Inflammatory macrophage (primary cell): ENCODE data around the gene FBN2.

ENCODE experiments used
- DNase-seq, 2 donors: peaks; one replicate each; pipeline ENCODE4 v3.0.0-alpha.2; 2020 to 2022
- total RNA-seq, 18 experiments: gene quantifications; one replicate each; lab custom pipeline; 2026; ENCODE audit warnings: mixed read lengths in 6 of 18, inconsistent platforms in 2 of 18; lab: John Stamatoyannopoulos, UW

FBN2 gene
- 2.8 to 47.5 (median 10.0) reads per million in 18 experiments for total RNA-seq

GRCh38 chr5:128538000-128538249 is at the start of gene FBN2:
Gene FBN2, minus strand, starts transcription at chr5:128538245. Its CDS starts 642 bp downstream, at chr5:128537603.
- no peak for DNase-seq

- DNase-seq = no peak
These were observed 49.2 kb upstream of the FBN2 start for GRCh38 chr5:128587275-128587674.

DNA sequence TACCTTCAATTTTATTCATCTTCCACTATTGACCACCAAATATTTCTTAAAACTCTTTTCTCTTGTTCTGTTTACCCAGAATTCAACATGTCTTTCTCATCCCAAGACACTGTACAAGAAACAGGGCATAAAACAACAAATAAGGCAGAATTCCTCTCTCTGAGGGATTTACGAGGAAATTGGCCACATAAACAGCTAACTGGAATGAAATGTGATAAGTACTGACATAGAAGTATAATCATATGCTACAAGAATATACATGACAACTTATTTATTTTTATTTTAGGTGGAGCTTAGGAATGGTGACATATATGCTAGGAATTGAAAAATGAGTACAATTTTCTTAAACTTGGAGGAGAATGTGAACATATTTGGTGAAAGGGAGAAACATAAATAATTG is 48.8 kb upstream of the FBN2 start:
- DNase-seq = no peak

- DNase-seq = no peak
These were observed 41.6 kb upstream of the FBN2 start for GRCh38 chr5:128579639-128580038.

GRCh38 chr5:128579093-128579492 is 41.0 kb upstream of the FBN2 start:
- no peak for DNase-seq

DNA sequence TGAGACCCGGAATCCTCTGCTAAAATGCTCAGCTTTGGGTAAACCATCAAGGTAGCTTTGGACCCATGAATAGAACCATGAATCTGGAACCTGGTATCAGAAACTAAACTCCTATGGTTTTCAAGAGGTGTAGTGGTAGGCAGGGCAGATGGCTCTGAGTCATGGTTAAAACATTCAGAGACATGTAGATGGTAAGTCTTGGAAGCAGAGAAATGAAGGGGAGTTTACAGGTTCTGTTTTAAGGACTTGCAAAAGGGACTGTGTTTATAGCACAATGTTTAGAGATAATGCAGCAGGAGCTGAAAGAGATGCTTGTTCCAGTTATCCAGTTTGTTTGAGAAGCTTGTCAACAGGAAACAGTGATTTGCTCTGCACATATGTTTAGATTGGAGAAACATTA is 36.0 kb upstream of the FBN2 start:
- DNase-seq = no peak

GRCh38 chr5:128572930-128573319 is 34.9 kb upstream of the FBN2 start:
- DNase-seq = no peak

DNA sequence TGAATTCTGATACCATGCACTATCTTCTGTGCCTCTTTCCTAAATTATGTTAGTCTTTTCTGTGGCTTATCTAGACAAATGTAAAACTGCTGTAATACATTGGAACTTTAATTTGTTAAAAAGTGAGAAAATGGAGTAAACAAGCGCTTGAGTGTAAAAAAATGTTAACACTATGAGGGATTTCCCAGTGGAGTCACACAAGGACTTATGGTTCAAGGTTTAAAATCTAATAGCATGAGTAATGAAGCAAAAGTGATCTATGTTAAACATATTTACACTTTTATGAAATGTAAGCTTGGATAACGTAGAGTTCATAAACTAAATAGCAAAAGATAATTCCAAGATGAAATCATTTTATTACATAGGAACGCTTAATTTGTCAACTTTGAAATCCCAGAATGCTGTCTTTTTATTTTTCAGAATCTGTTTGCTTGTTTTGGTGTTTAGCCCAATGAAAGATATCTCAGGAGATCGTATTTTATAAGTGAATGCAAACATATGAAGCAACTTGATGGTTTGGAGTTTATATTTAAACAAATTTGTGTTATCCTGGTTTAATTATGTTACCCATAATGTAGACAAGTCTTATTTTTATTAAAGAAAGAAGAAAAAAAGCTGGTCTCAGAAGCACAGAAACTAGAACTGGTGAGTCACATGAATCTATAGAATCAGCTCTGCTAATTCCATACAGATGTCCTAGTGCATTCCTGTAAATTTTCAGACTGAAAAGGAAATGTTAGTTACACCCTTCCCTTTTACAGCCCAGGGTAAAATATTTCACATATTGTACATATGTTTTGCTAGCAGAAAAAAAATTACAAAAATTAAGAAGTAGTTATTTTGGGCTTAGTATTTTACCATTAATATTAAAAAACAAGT is 34.2 kb upstream of the FBN2 start:
- no peak for DNase-seq

- no peak for DNase-seq
These were observed 28.1 kb upstream of the FBN2 start for GRCh38 chr5:128566178-128566577.

DNA sequence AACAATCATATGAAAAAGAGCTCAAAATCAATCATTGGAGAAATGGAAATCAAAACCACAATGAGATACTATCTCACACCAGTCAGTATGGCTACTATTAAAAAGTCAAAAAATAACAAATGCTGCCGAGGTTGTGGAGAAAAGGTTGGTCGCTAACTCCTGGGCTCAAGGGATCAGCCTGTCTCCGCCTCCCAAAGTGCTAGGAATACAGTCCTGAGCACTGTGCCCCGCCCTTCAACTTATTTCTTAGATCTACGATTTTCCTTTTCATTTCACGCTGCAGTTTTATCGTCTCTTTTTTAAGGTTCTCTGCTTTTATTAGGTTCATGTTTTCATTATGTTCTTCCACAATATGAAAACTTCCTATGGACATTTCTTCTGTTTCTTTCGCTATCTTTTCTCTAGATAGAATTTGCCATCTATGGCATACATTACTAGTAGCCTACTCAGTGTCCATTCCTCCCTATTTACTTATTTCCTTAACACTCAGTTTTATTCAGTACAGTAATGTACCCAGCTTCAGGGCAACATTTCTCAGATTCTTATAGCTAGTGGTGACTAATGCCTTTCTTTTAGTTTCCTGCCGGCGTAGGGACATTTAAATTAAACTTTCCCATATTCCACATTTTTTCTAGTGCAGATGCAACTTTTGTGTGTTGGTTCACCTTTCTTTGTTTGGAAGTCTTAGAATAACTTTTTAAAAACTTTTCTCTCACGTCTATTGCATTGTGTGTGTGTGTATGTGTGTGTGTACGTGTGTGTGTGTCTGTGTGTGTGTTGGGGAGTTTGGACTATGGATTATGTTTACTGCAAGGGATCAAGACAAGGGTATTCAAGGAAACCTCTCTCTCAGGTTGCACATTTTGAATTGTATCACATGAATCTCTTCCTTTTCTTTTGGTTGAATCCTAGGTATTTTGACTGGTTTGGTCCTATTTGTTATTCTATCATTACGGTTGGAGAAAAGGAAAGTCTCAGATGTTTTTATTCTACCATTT is 21.6 kb upstream of the FBN2 start:
- DNase-seq = no peak

DNA sequence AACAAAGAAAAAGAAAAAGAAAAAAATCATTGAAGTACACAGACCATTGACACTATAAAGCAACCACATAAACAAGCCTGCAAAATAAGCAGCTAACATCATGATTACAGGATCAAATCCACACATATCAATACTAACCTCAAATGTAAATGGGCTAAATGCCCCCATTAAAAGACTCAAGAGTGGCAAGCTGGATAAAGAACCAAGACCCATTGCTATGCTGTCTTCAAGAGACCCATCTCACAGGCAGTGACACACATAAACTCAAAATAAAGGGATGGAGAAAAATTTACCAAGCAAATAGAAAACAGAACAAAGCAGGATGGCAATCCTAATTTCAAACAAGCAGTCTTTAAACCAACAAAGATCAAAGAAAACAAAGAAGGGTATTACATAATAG is 15.7 kb upstream of the FBN2 start:
- DNase-seq = no peak

- DNase-seq = no peak
These were observed 13.4 kb upstream of the FBN2 start for GRCh38 chr5:128551476-128551875.

DNA sequence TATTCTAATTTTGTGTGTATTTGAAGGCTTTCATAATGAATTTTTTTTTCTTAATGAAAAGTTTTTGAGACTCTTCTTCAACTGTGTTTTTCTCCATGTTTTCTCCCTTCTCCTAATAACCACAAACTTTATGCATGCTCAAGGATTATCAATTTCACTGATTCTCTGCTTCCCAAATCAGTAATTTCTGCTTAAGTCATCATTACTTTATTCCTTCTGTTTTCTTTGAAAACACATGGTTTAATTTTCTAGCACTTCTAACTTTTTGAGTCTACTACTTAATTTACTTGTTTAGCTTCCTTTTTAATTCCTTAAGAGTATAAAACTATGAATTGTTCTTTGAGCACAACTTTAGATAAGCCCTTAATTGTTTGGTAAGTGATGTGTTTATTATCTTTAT is 11.5 kb upstream of the FBN2 start:
- DNase-seq = no peak

DNA sequence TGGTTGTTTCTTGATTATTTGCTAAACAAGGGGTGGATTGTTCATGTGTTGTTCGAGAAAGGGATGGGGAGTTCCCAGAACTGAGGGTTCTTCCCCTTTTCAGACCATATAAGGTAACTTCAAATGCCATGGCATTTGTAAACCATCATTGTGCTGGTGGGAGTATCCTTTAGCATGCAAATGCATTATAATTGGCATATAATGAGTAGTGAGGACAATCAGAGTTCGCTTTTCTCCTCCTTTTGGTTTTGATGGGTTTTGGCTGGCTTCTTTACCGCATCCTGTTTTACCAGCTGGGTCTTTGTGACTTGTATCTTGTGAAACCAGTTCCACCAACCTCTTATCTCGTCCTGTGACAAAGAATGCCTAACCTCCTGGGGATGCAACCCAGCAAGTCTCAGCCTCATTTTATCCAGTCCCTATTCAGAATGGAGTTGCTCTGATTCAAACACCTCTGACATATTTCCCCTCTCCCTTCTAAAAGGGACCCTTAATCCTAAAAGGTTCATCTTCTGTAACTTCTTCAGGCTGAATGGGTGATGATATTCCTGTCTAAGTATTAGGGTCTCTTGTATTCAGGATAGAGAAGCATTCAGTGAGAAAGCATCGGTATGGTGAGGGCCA is 8.7 kb upstream of the FBN2 start:
- no peak for DNase-seq

DNA sequence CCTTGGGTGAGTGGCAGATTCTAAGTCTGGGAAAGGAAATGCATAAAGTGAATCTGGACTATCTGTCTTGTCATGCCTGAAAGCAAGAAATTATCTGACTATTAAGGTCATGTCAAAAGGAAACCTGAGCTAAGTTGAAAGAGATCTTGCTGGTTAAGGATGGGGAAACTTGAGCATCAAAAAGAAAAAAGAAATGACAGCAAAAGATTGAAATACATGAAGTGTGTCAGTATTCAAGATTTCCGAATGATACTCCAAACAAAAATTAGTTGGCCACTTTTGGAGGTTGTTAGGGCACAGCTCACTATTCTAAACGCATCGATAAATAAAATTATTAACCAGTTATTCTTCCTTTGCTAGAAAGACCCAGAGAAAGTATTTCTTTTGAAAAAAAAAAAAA is 3.3 kb upstream of the FBN2 start:
- DNase-seq = no peak

GRCh38 chr5:128539038-128539429 is 989 bp upstream of the FBN2 start:
- DNase-seq = no peak

- peak; percentile 50 to 52 for DNase-seq
These were observed 399 bp upstream of the FBN2 start for GRCh38 chr5:128538250-128539037.

- peak; percentile 35 to 41 for DNase-seq
These were observed 635 bp downstream of the FBN2 start for GRCh38 chr5:128537221-128537999.

DNA sequence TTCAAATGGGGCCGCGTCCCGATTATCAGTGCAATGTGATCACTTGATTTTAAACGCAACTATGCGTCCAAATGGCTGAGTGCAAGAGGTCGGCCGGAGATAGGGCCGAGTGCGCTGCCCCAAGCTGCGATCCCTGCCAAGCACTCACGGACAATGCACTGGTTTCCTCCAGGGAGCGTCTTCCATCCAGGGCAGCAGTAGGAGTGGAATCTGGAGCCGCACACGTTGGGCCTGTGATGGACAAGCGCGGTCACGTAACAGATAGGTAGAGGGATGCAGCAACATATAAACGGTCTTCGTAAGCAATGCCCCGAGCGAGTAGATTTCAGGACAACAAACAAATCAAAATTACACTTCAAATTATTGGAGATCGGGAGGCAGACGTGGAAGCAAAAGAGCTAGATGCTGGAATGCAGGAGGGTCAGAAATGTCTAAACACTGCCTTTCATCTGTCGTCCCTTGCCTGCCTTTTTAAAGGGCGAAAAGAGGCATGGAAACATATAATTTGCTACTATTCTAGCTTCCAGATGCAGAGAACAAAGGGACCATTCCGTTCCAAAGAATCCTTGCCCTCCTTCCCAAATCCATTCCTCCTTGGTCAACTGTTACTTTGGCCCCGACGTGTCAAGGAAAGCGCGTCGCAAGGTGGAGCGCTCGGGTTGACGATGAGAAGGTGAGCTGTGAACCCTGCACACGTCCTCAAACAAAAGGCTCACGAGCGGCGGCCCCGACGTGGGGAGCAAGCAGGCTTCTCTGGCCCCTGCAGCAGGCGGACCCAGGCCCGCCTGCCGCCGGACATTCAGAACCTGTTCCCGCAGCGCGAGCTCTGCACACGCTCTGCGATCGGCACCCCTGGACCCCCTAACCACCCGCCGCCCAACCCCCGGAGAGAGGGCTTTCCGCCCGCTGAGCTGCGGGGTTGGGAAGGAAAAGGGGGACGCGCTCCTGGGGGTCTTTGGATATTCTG is 1.5 kb downstream of the FBN2 start:
- DNase-seq = no peak

DNA sequence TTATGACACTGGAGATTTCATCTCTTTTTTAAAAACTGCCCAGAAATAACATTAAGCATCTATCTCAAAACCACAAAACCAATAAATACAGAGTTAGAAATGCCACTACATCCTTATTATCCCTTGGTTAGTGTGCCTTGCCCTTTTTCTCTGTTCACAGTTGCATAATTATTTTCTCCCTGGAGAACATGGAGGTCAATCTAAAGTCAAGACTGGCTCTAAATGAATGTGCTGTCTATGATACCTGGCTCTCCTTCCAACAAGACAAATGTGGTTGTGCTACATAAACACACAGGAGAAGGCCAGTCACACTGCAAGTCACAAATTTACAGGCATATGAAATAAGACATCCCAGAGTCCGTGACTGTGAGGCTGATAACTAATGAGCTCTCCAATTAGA is 2.8 kb downstream of the FBN2 start:
- DNase-seq = no peak
